ENCODE results near the gene MYBL2. TPM values are rescaled to one million over a fixed set of nuclear protein-coding genes. Genes with fewer than 3 reads are reported as not detected.
A peak's percentile ranks its signal among the peaks of the same experiment; 100 is the strongest.

The MYBL2 gene
- total RNA-seq, 2 experiments from 2014 or later: 106 to 110 TPM

- ChIA-PET POLR2A (no interaction called here), CTCF (interaction anchor here (1.1 kb wide), 1 partner anchor 349 kb away, joined by 3 read pairs; no protein-coding TSS in a partner anchor)
- no peak for DNase-seq
- H3K9me3 Mint-ChIP-seq: peaks cover 10% of the 10 kb centered on the region
- H3K36me3 Mint-ChIP-seq (ENCODE audit: low read depth): peaks cover 3% of the 10 kb centered on the region
- no peaks in the 10 kb centered on the region for H3K27me3 Mint-ChIP-seq
- H3K4me3 Mint-ChIP-seq: no peak overlapping the region
- H3K4me1 Mint-ChIP-seq: peaks cover 25% of the 10 kb centered on the region
- no peak overlapping the region for H3K27ac Mint-ChIP-seq
Measured at GRCh38 chr20:43731469-43731868, 64.6 kb downstream of the MYBL2 start.

- POLR2A ChIA-PET: no interaction called here
- DNase-seq: no peak
- Mint-ChIP-seq H3K4me1 (peaks cover 30% of the 10 kb centered on the region), H3K27me3 (no peaks in the 10 kb centered on the region), H3K27ac (no peak overlapping the region), H3K36me3 (ENCODE audit: low read depth) (peaks cover 3% of the 10 kb centered on the region), H3K9me3 (peaks cover 10% of the 10 kb centered on the region), H3K4me3 (no peak overlapping the region)
- CTCF ChIA-PET: interaction anchor here (1.1 kb wide), 1 partner anchor 349 kb away, joined by 3 read pairs; no protein-coding TSS in a partner anchor
Measured at GRCh38 chr20:43731927-43732326, 65.0 kb downstream of the MYBL2 start.

- CTCF ChIA-PET: interaction anchor here (0.8 to 3.4 kb wide), 3 partner anchors 9 to 44 kb away, joined by 3 to 23 read pairs (median 3); no protein-coding TSS in a partner anchor
- no peaks in the 10 kb centered on the region for H3K9me3 Mint-ChIP-seq
- H3K27ac Mint-ChIP-seq: no peak overlapping the region
- H3K4me1 Mint-ChIP-seq: peaks cover 19% of the 10 kb centered on the region
- POLR2A ChIA-PET: no interaction called here
- H3K36me3 Mint-ChIP-seq (ENCODE audit: low read depth): no peaks in the 10 kb centered on the region
- no peak overlapping the region for H3K4me3 Mint-ChIP-seq
- DNase-seq: peak; percentile 27
- H3K27me3 Mint-ChIP-seq: no peaks in the 10 kb centered on the region
Measured at GRCh38 chr20:43736588-43737158, 69.8 kb downstream of the MYBL2 start.

- H3K9me3 Mint-ChIP-seq: no peaks in the 10 kb centered on the region
- H3K27me3 Mint-ChIP-seq: no peaks in the 10 kb centered on the region
- H3K27ac Mint-ChIP-seq: no peak overlapping the region
- no peak for DNase-seq
- POLR2A ChIA-PET: no interaction called here
- no peak overlapping the region for H3K4me3 Mint-ChIP-seq
- CTCF ChIA-PET: interaction anchor here (1.0 to 3.4 kb wide), 2 partner anchors 12 to 46 kb away, joined by 3 to 23 read pairs; no protein-coding TSS in a partner anchor
- no peaks in the 10 kb centered on the region for H3K36me3 Mint-ChIP-seq (ENCODE audit: low read depth)
- peaks cover 18% of the 10 kb centered on the region for H3K4me1 Mint-ChIP-seq
Measured at GRCh38 chr20:43737925-43738324, 71.0 kb downstream of the MYBL2 start.

- Mint-ChIP-seq H3K27ac (no peak overlapping the region), H3K9me3 (no peaks in the 10 kb centered on the region), H3K4me1 (peaks cover 10% of the 10 kb centered on the region), H3K4me3 (no peak overlapping the region), H3K36me3 (ENCODE audit: low read depth) (no peaks in the 10 kb centered on the region), H3K27me3 (no peaks in the 10 kb centered on the region)
- POLR2A ChIA-PET: no interaction called here
- CTCF ChIA-PET: interaction anchor here (0.6 to 3.4 kb wide), 4 partner anchors 11 to 721 kb away, joined by 3 to 23 read pairs (median 3); no protein-coding TSS in a partner anchor
- DNase-seq: no peak
Measured at GRCh38 chr20:43739148-43739749, 72.3 kb downstream of the MYBL2 start.

GRCh38 chr20:43740642-43741041, 73.7 kb downstream of the MYBL2 start:
- CTCF ChIA-PET: interaction anchor here (1.5 kb wide), 1 partner anchor 11 kb away, joined by 3 read pairs; no protein-coding TSS in a partner anchor
- no peaks in the 10 kb centered on the region for H3K27me3 Mint-ChIP-seq

GRCh38 chr20:43744151-43744611, 77.3 kb downstream of the MYBL2 start:
- H3K4me1 Mint-ChIP-seq: peaks cover 6% of the 10 kb centered on the region
- H3K9me3 Mint-ChIP-seq: no peaks in the 10 kb centered on the region
- no peak overlapping the region for H3K27ac Mint-ChIP-seq
- ChIA-PET CTCF (no interaction called here), POLR2A (no interaction called here)
- H3K36me3 Mint-ChIP-seq (ENCODE audit: low read depth): no peaks in the 10 kb centered on the region
- no peaks in the 10 kb centered on the region for H3K27me3 Mint-ChIP-seq
- H3K4me3 Mint-ChIP-seq: no peak overlapping the region
- no peak for DNase-seq

More at GRCh38 chr20:43740642-43741041, 73.7 kb downstream of the MYBL2 start:
- no peak overlapping the region for H3K4me3 Mint-ChIP-seq
- DNase-seq: no peak
- no peaks in the 10 kb centered on the region for H3K36me3 Mint-ChIP-seq (ENCODE audit: low read depth)
- H3K4me1 Mint-ChIP-seq: peaks cover 10% of the 10 kb centered on the region
- no peaks in the 10 kb centered on the region for H3K9me3 Mint-ChIP-seq
- POLR2A ChIA-PET: no interaction called here
- H3K27ac Mint-ChIP-seq: no peak overlapping the region

GRCh38 chr20:43744966-43745730, 78.2 kb downstream of the MYBL2 start:
- Mint-ChIP-seq H3K9me3 (no peaks in the 10 kb centered on the region), H3K27ac (no peak overlapping the region), H3K27me3 (no peaks in the 10 kb centered on the region), H3K4me3 (no peak overlapping the region), H3K36me3 (ENCODE audit: low read depth) (no peaks in the 10 kb centered on the region), H3K4me1 (peaks cover 15% of the 10 kb centered on the region)
- no peak for DNase-seq
- CTCF ChIA-PET: no interaction called here
- POLR2A ChIA-PET: no interaction called here

- Mint-ChIP-seq H3K4me3 (no peak overlapping the region), H3K27me3 (no peaks in the 10 kb centered on the region), H3K36me3 (ENCODE audit: low read depth) (no peaks in the 10 kb centered on the region), H3K4me1 (peaks cover 27% of the 10 kb centered on the region), H3K27ac (no peak overlapping the region), H3K9me3 (no peaks in the 10 kb centered on the region)
- no peak for DNase-seq
- CTCF ChIA-PET: no interaction called here
- POLR2A ChIA-PET: no interaction called here
Measured at GRCh38 chr20:43746344-43747137, 79.6 kb downstream of the MYBL2 start.

- ChIA-PET POLR2A (interaction anchor here (0.6 kb wide), 1 partner anchor 194 kb away, joined by 4 read pairs; no protein-coding TSS in a partner anchor), CTCF (interaction anchor here (0.6 to 3.2 kb wide), 5 partner anchors 19 to 334 kb away, joined by 7 to 13 read pairs (median 8); no protein-coding TSS in a partner anchor)
- H3K4me3 Mint-ChIP-seq: no peak overlapping the region
Measured at GRCh38 chr20:43748274-43748673, 81.4 kb downstream of the MYBL2 start.

GRCh38 chr20:43749734-43750294, 82.9 kb downstream of the MYBL2 start:
- H3K4me3 Mint-ChIP-seq: no peak overlapping the region
- POLR2A ChIA-PET: interaction anchor here (1.6 kb wide), 1 partner anchor 90 kb away, joined by 4 read pairs; no protein-coding TSS in a partner anchor
- no peak overlapping the region for H3K27ac Mint-ChIP-seq
- peaks cover 4% of the 10 kb centered on the region for H3K36me3 Mint-ChIP-seq (ENCODE audit: low read depth)
- no peaks in the 10 kb centered on the region for H3K27me3 Mint-ChIP-seq
- H3K4me1 Mint-ChIP-seq: peaks cover 43% of the 10 kb centered on the region
- CTCF ChIA-PET: interaction anchor here (0.6 to 3.7 kb wide), 22 partner anchors 11 to 335 kb away, joined by 3 to 23 read pairs (median 4); no protein-coding TSS in a partner anchor
- H3K9me3 Mint-ChIP-seq: peaks cover 4% of the 10 kb centered on the region
- DNase-seq: peak; percentile 77

More at GRCh38 chr20:43748274-43748673, 81.4 kb downstream of the MYBL2 start:
- Mint-ChIP-seq H3K36me3 (ENCODE audit: low read depth) (no peaks in the 10 kb centered on the region), H3K9me3 (no peaks in the 10 kb centered on the region), H3K27ac (no peak overlapping the region), H3K27me3 (no peaks in the 10 kb centered on the region), H3K4me1 (peaks cover 43% of the 10 kb centered on the region)
- DNase-seq: no peak

GRCh38 chr20:43750774-43751166, 83.9 kb downstream of the MYBL2 start:
- Mint-ChIP-seq H3K4me3 (no peak overlapping the region), H3K27ac (peak overlapping the region; percentile 86), H3K36me3 (ENCODE audit: low read depth) (peaks cover 4% of the 10 kb centered on the region), H3K27me3 (no peaks in the 10 kb centered on the region), H3K9me3 (peaks cover 4% of the 10 kb centered on the region), H3K4me1 (peaks cover 43% of the 10 kb centered on the region)
- POLR2A ChIA-PET: interaction anchor here (0.7 to 1.6 kb wide), 6 partner anchors 19 to 340 kb away, joined by 3 to 7 read pairs (median 3); no protein-coding TSS in a partner anchor
- CTCF ChIA-PET: interaction anchor here (0.7 to 3.7 kb wide), 22 partner anchors 10 to 341 kb away, joined by 3 to 23 read pairs (median 4); no protein-coding TSS in a partner anchor
- DNase-seq: no peak

All from activated CD4-positive, alpha-beta T cell treated with anti-CD3 and anti-CD28 coated beads, Interleukin-2, amount 10 ng/mL, durations not matched to agents 7 days and 5 days (primary cell).